ENCODE results near the gene MMP28.

DNA sequence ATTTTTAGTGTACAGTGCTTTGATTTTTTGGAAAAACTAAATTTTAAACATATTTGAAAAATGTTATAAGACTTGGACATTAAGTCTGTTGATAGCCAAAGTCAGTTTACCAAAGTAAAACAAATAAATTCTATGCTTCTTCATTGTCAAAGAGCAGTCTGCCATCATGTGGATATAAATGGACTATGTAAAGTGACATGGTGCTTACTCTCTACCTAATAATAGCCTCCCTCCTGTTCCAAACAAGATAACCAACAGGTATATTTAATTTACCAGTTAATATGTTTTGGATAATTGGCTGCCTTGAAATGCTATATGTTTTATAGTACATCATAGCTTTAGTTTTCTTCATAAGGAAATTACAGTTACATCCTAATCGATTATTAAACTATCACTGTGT is 29.8 kb upstream of the MMP28 start:
- TF ChIP-seq POLR2AphosphoS5 (IDR thresholded peaks at IDR 0.05; ENCODE audit: borderline replicate concordance, low read depth, low read length): no peak
- TF ChIP-seq EZH2 (IDR thresholded peaks at IDR 0.05): no peak
